OCI-LY3 (cell line): ENCODE data around the gene CAMK1D.

Experiments
- EZH2phosphoT487 ChIP-seq: fragments of 200-600 bp; shearing (Covaris generic); IDR thresholded peaks from 2 replicates; pipeline ENCODE4 v1.6.1; 2018; ENCODE audit warnings: antibody characterized with exemption, mixed run types, low read depth
- TF ChIP-seq, protein P1 (sequence below): fragments of 200-600, 300-600 bp; sonication (generic); IDR thresholded peaks from 2 replicates; pipeline ENCODE4 v1.5.1; 2014; ENCODE audit warnings: antibody characterized with exemption, low read length, low read depth

DNA sequence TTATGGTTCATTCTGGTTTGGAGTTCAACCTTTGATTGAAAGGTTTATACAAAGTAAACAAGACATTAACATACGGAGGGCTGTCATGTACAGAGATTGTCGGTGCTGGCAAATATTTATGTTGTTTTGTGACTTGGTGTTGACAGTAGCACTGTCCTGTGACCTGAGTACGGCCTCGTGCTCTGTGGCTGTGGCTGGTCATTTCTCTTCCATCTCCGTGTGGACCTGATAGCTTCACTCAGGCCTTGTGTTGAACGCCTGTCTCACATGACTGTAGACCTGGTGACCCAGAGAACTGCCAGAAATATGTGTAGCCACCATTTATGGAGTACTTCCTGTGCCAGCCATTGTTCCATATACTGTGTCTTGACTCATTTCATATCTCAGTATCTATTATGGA, 340.5 kb downstream of the CAMK1D start:
- TF ChIP-seq, protein P1, sequence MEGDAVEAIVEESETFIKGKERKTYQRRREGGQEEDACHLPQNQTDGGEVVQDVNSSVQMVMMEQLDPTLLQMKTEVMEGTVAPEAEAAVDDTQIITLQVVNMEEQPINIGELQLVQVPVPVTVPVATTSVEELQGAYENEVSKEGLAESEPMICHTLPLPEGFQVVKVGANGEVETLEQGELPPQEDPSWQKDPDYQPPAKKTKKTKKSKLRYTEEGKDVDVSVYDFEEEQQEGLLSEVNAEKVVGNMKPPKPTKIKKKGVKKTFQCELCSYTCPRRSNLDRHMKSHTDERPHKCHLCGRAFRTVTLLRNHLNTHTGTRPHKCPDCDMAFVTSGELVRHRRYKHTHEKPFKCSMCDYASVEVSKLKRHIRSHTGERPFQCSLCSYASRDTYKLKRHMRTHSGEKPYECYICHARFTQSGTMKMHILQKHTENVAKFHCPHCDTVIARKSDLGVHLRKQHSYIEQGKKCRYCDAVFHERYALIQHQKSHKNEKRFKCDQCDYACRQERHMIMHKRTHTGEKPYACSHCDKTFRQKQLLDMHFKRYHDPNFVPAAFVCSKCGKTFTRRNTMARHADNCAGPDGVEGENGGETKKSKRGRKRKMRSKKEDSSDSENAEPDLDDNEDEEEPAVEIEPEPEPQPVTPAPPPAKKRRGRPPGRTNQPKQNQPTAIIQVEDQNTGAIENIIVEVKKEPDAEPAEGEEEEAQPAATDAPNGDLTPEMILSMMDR, result no peak
- no peak for TF ChIP-seq EZH2phosphoT487
